SW 1271 (cell line): ENCODE data around the gene PRDM15.

Experiments used
- DNase-seq, 2 experiments: peaks; one replicate each; lab custom pipeline; 2025; lab: John Stamatoyannopoulos, UW

Gene PRDM15

GRCh38 chr21:41907496-41908258 is 28.5 kb upstream of the PRDM15 start:
- DNase-seq: no peak

DNA sequence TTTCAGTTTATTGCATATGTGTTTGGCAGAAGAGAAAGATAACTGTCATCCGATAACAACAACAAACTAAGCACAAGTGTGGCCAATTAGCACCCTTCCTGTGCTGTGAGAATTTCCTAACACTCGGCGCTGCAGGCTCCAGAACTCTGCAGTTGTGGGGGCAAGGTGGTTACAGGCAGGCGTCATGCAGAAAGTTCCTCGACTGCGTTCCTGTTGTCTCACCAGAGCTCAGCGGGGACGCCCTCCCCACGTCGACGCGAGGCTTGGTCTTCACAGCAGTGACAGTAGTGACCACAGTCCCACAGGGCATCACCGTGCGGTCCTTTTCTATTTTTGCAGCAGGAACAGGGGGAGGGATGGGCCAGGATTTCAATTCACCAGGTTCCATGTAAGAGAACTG is 27.6 kb upstream of the PRDM15 start:
- DNase-seq: no peak

GRCh38 chr21:41903559-41904351 is 24.6 kb upstream of the PRDM15 start:
- no peak for DNase-seq

GRCh38 chr21:41902946-41903345 is 23.8 kb upstream of the PRDM15 start:
- no peak for DNase-seq

GRCh38 chr21:41901782-41902181 is 22.6 kb upstream of the PRDM15 start:
- DNase-seq: no peak

DNA sequence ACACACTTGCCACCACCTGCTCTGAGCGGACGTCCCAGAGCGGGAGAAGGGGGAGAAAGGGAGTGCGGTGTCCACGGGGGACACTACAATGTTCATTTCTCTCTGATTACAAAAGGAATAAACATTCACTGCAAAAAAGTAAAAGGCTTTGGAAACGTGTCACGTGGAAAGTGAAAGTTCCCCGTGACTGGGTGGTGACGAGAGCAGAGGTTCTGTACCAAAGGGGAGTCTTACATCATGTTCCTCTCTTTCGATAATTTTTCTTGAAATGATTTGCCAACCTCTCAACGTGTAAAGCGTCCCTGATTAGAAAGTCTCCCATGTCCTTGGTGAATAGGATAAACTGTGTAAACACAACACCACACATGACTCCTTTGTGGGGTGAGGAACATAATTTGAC is 22.0 kb upstream of the PRDM15 start:
- DNase-seq: no peak

- DNase-seq: no peak
These were observed 21.3 kb upstream of the PRDM15 start for GRCh38 chr21:41900401-41900800.

- no peak for DNase-seq
These were observed 20.5 kb upstream of the PRDM15 start for GRCh38 chr21:41899426-41900202.

- no peak for DNase-seq
These were observed 19.9 kb upstream of the PRDM15 start for GRCh38 chr21:41898998-41899397.

DNA sequence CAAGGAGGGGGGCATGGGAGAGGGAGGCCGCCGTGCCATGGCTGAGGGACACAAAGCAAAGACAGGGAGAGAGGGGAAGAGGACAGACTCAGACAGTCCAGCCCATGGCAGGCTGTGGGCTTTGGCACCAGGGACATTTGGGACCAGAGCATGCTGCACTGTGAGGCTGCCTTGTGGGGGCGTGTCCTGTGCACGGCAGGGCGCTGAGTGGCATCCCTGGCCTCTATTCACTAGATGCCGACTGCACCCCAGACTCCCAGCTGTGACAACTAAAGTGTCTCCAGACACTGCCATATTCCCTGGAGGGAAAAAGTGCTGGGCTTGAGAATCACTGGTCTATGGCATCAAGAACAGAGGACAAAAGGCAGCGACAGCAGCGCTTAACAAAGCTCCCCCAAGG is 18.6 kb upstream of the PRDM15 start:
- DNase-seq: no peak

- DNase-seq: no peak
These were observed 18.0 kb upstream of the PRDM15 start for GRCh38 chr21:41897047-41897669.

DNA sequence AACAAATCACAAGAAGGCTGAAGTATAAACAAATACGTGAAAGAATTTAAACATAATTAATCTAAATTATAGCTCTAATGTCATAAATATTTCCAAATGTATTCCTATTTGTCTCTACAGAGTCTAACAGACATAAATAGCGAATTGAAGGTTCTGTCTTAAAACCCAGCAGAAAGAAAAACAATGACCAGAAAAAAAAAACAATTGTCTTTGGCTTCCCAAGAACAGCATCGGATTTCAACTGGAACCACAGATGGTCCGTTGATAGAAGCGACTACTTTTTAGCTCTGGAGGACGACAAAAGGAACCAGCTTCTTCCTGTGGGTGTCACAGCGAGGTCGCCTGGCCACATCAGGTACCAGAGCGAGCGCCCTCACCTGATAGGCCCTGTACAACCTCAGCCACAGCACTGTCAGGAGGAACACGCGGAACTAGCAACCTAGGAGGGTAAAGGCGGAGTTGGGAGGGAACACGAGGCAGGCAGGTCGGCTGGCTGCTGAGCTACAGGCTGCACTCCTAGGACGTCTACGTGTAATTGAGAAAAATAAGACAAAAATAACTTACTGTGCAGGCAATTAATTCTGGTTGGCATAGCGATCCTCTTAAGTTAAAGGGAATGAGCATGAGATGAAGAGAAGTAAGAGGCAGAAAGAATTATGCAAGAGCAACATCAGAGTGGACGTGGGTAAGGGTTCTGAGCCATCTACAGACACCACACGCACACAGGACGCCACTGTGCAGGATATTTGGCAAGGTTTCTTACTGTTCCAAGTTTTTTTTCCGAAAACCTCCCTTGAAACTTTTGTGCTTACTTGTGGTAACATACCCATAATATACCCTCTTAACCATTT is 16.7 kb upstream of the PRDM15 start:
- no peak for DNase-seq

GRCh38 chr21:41894922-41895557 is 15.9 kb upstream of the PRDM15 start:
- DNase-seq: no peak

GRCh38 chr21:41894511-41894910 is 15.4 kb upstream of the PRDM15 start:
- DNase-seq: no peak

DNA sequence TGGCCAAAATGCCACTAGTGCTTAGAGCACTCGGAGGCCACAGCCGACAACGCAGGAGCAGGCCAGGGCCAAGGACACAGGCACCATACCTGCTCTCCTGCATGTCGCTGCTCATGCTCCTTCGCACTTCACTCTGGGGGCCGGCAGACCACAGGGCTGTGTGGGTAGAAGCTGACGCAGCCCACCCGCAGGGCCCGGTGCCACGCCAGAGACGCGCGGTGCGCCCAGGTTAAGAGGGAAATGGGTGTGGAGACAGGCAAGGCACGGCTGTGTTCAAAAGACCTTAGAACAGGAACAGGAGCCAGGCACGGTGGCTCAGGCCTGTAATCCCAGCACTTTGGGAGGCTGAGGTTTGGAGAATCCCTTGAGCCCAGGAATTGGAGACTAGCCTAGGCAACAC is 13.6 kb upstream of the PRDM15 start:
- no peak for DNase-seq

DNA sequence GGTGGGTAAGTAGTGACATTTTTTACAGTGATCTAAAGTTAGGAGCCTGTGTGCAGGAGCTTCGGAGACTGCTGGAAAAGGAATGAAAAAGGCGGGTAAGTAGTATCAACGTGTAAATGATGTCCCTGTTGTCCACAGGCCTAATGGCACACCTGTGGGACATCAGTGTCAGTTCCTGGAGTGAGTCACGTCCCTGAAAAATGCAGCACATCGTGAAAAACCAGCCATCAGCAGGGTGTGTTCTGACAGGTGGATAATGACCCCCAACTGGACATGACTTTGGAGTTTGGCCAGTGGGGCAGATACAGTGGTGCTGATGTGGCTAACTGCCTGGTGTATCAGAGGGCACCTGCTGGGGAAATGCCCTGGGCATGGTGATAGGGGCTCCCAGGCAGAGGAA is 12.0 kb upstream of the PRDM15 start:
- no peak for DNase-seq

DNA sequence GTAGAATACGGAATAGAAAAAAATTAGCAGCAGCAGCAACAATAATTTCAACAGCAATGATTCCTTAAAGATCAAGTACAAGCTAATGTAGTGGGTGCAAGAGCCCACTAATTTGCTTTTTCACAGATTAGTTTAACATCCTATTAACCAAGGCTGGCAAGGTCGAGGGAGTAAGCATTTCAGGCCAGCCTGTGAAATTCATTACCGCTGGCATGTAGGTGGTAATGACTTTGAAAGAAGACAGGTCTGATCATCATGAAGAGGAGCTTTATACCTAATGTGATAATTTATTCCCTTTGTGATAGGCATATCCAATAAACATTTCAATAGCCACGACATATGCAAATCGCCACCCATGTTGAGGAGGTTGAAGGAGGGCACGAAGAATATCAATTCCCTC is 11.2 kb upstream of the PRDM15 start:
- no peak for DNase-seq

DNA sequence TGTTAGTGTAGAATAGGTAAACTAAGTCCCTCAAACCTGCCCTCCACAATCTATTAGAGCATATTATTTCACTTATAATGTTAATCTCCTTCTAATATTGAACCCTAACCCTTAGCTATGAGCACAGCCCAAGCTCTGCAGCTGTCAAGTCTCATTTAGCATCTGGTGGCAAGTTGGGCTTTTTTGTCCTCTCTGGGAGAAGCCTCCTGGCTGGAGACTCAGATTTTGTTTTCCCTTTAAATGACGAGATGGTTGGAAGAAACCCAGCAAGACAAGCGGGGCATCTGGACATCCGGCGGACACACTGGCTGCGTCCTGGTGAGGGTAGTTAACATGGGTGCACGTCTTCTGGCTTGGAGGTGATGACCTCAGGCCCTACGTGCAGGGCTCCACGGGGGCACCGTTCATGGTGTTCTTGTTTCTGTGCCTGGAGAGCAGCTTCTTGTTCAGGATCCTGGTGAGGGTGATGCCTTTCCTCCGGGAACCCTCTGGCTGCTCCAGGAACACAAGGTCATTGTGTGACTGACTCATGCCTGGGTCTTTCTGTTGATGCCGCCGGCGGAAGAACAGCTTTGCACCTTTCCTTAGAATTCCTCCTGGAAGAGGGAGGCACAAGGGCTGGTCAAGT is 9.7 kb upstream of the PRDM15 start:
- no peak for DNase-seq

GRCh38 chr21:41887667-41888066 is 8.5 kb upstream of the PRDM15 start:
- no peak for DNase-seq

DNA sequence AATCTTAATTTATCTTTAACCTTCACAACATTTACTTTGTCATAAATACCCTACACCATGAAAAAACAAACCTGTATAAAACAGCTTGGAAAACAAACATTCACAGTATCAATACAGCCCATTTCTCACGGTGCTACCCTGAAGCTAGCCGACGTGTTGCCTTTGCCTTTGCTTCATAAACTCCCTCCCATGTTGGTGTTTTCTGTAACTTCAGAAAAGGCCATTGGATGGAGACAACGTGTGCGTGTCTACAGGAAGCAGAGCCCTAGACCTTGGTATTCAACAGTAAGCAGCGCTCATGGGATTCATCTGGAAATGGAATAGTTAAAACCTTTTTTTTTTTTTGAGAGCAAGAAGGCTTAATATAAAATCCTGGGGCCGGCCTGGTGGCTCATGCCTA is 7.2 kb upstream of the PRDM15 start:
- no peak for DNase-seq
